GM12878 (cell line): ENCODE results near the gene EFCAB7. TPM values are rescaled to one million over a fixed set of nuclear protein-coding genes. Genes with fewer than 3 reads are reported as not detected.

ENCODE experiments used
- ATAC-seq: fragments of 200-7000 bp; cut with Tn5 transposase; 3 replicates; pipeline ENCODE4 v1.9.1; 2020; ENCODE audit warnings: mild to moderate bottlenecking, moderate library complexity
- BruUV-seq: library from RNA; stranded (reverse); fragments of 400-500 nt; replicated peaks from 2 replicates; lab custom pipeline; 2021; lab: Mats Ljungman, UMichigan
- CTCF ChIA-PET: fragments of 300-600 bp; sonication (Branson Sonifier 250); formaldehyde crosslinking; extraction: SDS; loops from one replicate; lab custom pipeline; 2021; ENCODE audit warnings: inconsistent platforms; lab: Yijun Ruan, JAX
- POLR2A ChIA-PET: fragments of 350-600 bp; formaldehyde crosslinking; extraction: SDS; loops from one replicate; lab custom pipeline; 2021; ENCODE audit warnings: inconsistent platforms; lab: Charles Lee
- RAD21 ChIA-PET: fragments of 300-600 bp; sonication (Branson Sonifier 250); formaldehyde crosslinking; loops from one replicate; lab custom pipeline; 2023; ENCODE audit warnings: antibody characterized with exemption; ENCODE audit not compliant: unreplicated experiment; lab: Charles Lee
- SMC1A ChIA-PET: fragments of 300-600 bp; sonication (Branson Sonifier 250); formaldehyde crosslinking; loops from one replicate; lab custom pipeline; 2023; ENCODE audit not compliant: unreplicated experiment, uncharacterized antibody; lab: Charles Lee
- DNase-seq: peaks from one replicate; pipeline ENCODE4 v3.0.0-alpha.2; 2011; ENCODE audit warnings: low read depth, low spot score
- FAIRE-seq: peaks from 3 replicates; lab custom pipeline; 2011; peaks lifted over from hg19 to GRCh38; lab: Jason Lieb, UNC
- H2AFZ ChIP-seq: 2 replicates; pipeline ENCODE4 v1.6.0; 2011; ENCODE audit warnings: low read depth, low read length, control low read depth; ENCODE audit not compliant: control insufficient read depth
- H3K27ac ChIP-seq: 2 replicates; pipeline ENCODE4 v1.5.1; 2011; ENCODE audit warnings: control low read depth; ENCODE audit not compliant: control insufficient read depth, insufficient read depth
- H3K27me3 ChIP-seq, 2 experiments: replicated peaks in 1 of 2; 2 replicates each; pipeline versions ENCODE4 v1.6.0 to v1.6.1; 2011; ENCODE audit warnings: low read length in 1 of 2; ENCODE audit not compliant: control insufficient read depth in 2 of 2, insufficient read depth in 2 of 2
- H3K36me3 ChIP-seq, 2 experiments: 2 replicates each; pipeline ENCODE4 v1.5.1; 2011; ENCODE audit warnings: low read length in 1 of 2; ENCODE audit not compliant: control insufficient read depth in 2 of 2, insufficient read depth in 2 of 2
- H3K4me1 ChIP-seq: 2 replicates; pipeline ENCODE4 v1.6.1; 2011; ENCODE audit warnings: mild to moderate bottlenecking, low read length, moderate library complexity, mixed read lengths; ENCODE audit not compliant: control insufficient read depth, insufficient read depth
- H3K4me2 ChIP-seq: 2 replicates; pipeline ENCODE4 v1.6.0; 2011; ENCODE audit warnings: control low read depth; ENCODE audit not compliant: control insufficient read depth, insufficient read depth
- H3K4me3 ChIP-seq: fragments of 200-600 bp; sonication (generic); 2 replicates; pipeline ENCODE4 v1.5.1; 2016
- H3K79me2 ChIP-seq: 2 replicates; pipeline ENCODE4 v1.6.0; 2011; ENCODE audit warnings: low read length; ENCODE audit not compliant: control insufficient read depth, insufficient read depth
- H3K9ac ChIP-seq: 2 replicates; pipeline ENCODE4 v1.8.0; 2011; ENCODE audit warnings: low read length, control low read depth, mixed read lengths; ENCODE audit not compliant: control insufficient read depth, insufficient read depth
- H3K9me3 ChIP-seq: replicated peaks from 3 replicates; pipeline ENCODE4 v1.5.1; 2011; ENCODE audit warnings: mild to moderate bottlenecking, low read length; ENCODE audit not compliant: control insufficient read depth, insufficient read depth
- H4K20me1 ChIP-seq: 2 replicates; pipeline ENCODE4 v1.6.0; 2011; ENCODE audit not compliant: control insufficient read depth, insufficient read depth
- BCL11A ChIP-seq: IDR thresholded peaks from 2 replicates; pipeline ENCODE4 v1.6.1; 2011; ENCODE audit warnings: low read depth, low read length
- HCFC1 ChIP-seq: fragments of 150-350 bp; IDR thresholded peaks from 2 replicates; pipeline ENCODE4 v1.6.1; 2014; ENCODE audit warnings: low read length
- HSF1 ChIP-seq: fragments of 150-350 bp; IDR thresholded peaks from 2 replicates; pipeline ENCODE4 v1.6.1; 2014; ENCODE audit warnings: mild to moderate bottlenecking, low read depth, low read length
- KAT2A ChIP-seq: conservative IDR thresholded peaks from 2 replicates; pipeline ENCODE4 v1.6.1; 2011; ENCODE audit warnings: low read depth, low read length; ENCODE audit not compliant: control insufficient read depth
- SREBF1 ChIP-seq: IDR thresholded peaks from 2 replicates; pipeline ENCODE4 v1.6.1; 2012; ENCODE audit warnings: mild to moderate bottlenecking, low read length
- YBX1 ChIP-seq: fragments of 450-650 bp; IDR thresholded peaks from 2 replicates; pipeline ENCODE4 v1.6.1; 2016; ENCODE audit warnings: antibody characterized with exemption
- ZBTB11 ChIP-seq: fragments of 450-650 bp; formaldehyde crosslinking; IDR thresholded peaks from 2 replicates; pipeline ENCODE4 v1.5.0; 2022; ENCODE audit warnings: mild to moderate bottlenecking, missing genetic modification characterization
- WGBS: methylation state at CpG from one replicate; pipeline ENCODE4 v1.1.6; 2016; ENCODE audit warnings: low lambda C conversion rate; ENCODE audit not compliant: insufficient replicate concordance, insufficient coverage; ENCODE audit errors: missing lambda C conversion rate; 5-methylcytosine and 5-hydroxymethylcytosine counted together
- in situ Hi-C: fragments of 300-500 bp; cut with MboI; formaldehyde crosslinking; loops from 9 replicates; pipeline ENCODE4 v1.14.3; 2018; ENCODE audit warnings: mixed read lengths
- intact Hi-C: fragments of 100-400 bp; cut with micrococcal nuclease; formaldehyde crosslinking; loops from one replicate; pipeline ENCODE4 v1.14.2; 2022; ENCODE audit not compliant: unreplicated experiment
- polyA plus RNA-seq, 11 experiments: library from polyadenylated mRNA; depleted of rRNA in 4 of 11; unstranded in 6 of 11; stranded (reverse) in 5 of 11; fragments of >200 nt; fragmentation: Nextera tagmentation in 4 of 11; fragmentation: Illumina TruSeq in 1 of 11; extraction: Ambion mirVana in 4 of 11; extraction: Trizol in 1 of 11; gene quantifications; 1 replicate in 1 of 11; 2 replicates in 10 of 11; pipeline versions ENCODE4 v1.2.1 to v1.2.3, GENCODE V29; 2011 to 2016; ENCODE audit warnings: inconsistent platforms in 2 of 11, missing spikeins in 2 of 11, low read depth in 1 of 11
- total RNA-seq, 4 experiments: library from RNA; depleted of rRNA in 3 of 4; stranded (reverse); fragments of >200 nt in 3 of 4; fragmentation: Illumina TruSeq in 1 of 4; extraction: Trizol in 1 of 4; gene quantifications; 2 replicates each; pipeline versions ENCODE4 v1.2.1 to v1.2.3, GENCODE V29; 2013 to 2021
- TF ChIP-seq, protein P1 (sequence below): IDR thresholded peaks from 2 replicates; pipeline ENCODE4 v1.6.1; 2012; ENCODE audit warnings: mild to moderate bottlenecking, low read depth, low read length

Gene EFCAB7
- total and polyA plus RNA-seq, 10 of the 15 experiments (the other 5 are each of a cell fraction or from before 2014, with no cell fraction given), result 4.4 to 9.8 (median 5.7) TPM

DNA sequence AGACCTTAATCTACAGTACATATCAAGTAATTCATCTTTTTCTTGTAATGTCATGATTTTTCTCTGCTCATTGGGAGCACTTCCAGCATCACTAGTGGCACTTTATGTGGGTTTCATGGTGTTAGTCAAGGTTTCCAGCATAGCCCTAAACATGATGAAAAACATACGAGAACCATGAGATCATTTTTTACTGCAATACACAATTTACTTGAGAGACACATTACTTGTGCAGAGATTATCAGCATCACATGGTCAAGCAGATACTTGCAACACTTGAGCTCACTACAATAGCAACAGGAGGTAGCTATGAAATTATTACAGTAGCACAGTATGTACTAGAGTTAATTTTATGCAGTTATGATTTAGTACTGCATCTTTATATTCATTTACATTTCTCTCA is 36.7 kb upstream of the EFCAB7 start (continued):
- TF ChIP-seq ZBTB11 (CRISPR knock-in tag), result no peak

DNA sequence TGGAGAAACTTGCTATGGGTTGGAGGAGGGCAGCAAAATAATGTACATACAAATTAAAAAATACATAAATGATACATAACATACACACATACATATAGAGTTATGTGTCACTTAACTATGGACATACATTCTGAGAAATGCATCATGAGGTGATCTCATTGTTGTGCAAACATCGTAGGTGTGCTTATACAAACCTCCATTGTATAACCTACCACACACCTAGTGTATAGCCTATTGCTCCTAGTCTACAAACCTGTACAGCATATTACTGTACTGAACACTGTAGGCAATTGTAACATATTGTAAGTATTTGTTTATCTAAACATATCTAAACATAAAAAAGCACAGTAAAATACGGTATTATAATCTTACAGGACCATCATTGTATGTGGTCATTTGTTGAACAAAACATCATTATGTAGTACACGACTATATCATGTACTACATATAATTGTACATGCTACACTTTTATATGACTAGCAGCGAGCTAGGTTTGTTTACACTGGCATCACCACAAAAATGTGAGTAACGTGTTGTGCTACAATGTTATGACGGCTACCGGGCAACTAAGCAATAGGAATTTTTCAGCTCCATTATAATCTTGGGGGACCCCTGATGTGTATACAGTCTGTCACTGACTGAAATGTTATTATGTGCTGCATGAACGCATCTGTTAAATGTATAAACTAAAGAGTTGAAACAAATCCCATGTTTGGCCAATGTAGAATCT is 35.8 kb upstream of the EFCAB7 start:
- ChIA-PET POLR2A (no interaction called here), SMC1A (interaction anchor here (1.9 kb wide), 1 partner anchor 26 kb away, joined by 4 read pairs; no protein-coding TSS in a partner anchor), RAD21 (no interaction called here), CTCF (interaction anchor here (1.5 kb wide), 1 partner anchor 645 kb away, joined by 3 read pairs; no protein-coding TSS in a partner anchor)
- no peaks in the 10 kb centered on the region for H3K36me3 ChIP-seq
- 96% methylated on average over 8 of the region's 8 CpGs for WGBS
- DNase-seq (no peak), FAIRE-seq (no peak), ATAC-seq (no peak)
- no peak overlapping the region for H3K27ac ChIP-seq
- no peak overlapping the region for H3K9ac ChIP-seq
- in situ Hi-C loops, result no loop called here
- H3K4me2 ChIP-seq, result no peak overlapping the region
- H3K79me2 ChIP-seq, result no peaks in the 10 kb centered on the region
- no TSS peak for BruUV-seq
- H3K4me3 ChIP-seq, result no peak overlapping the region
- H3K4me1 ChIP-seq, result no peaks in the 10 kb centered on the region
- H2AFZ ChIP-seq, result no peak overlapping the region
- no peaks in the 10 kb centered on the region for H4K20me1 ChIP-seq
- intact Hi-C loops, result no loop called here
- H3K27me3 ChIP-seq, result no peaks in the 10 kb centered on the region
- no peaks in the 10 kb centered on the region for H3K9me3 ChIP-seq
- TF ChIP-seq YBX1 (no peak), KAT2A (no peak), SREBF1 (no peak), HCFC1 (no peak), BCL11A (no peak), HSF1 (no peak)
- TF ChIP-seq, protein P1, sequence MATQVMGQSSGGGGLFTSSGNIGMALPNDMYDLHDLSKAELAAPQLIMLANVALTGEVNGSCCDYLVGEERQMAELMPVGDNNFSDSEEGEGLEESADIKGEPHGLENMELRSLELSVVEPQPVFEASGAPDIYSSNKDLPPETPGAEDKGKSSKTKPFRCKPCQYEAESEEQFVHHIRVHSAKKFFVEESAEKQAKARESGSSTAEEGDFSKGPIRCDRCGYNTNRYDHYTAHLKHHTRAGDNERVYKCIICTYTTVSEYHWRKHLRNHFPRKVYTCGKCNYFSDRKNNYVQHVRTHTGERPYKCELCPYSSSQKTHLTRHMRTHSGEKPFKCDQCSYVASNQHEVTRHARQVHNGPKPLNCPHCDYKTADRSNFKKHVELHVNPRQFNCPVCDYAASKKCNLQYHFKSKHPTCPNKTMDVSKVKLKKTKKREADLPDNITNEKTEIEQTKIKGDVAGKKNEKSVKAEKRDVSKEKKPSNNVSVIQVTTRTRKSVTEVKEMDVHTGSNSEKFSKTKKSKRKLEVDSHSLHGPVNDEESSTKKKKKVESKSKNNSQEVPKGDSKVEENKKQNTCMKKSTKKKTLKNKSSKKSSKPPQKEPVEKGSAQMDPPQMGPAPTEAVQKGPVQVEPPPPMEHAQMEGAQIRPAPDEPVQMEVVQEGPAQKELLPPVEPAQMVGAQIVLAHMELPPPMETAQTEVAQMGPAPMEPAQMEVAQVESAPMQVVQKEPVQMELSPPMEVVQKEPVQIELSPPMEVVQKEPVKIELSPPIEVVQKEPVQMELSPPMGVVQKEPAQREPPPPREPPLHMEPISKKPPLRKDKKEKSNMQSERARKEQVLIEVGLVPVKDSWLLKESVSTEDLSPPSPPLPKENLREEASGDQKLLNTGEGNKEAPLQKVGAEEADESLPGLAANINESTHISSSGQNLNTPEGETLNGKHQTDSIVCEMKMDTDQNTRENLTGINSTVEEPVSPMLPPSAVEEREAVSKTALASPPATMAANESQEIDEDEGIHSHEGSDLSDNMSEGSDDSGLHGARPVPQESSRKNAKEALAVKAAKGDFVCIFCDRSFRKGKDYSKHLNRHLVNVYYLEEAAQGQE, result no peak
